MM.1S (cell line): Measurements from ENCODE around the gene POT1.

Source experiments
- DNase-seq: peaks from one replicate; pipeline ENCODE4 v3.0.0-alpha.2; 2015
- H2AFZ ChIP-seq: fragments of 300-600 bp; sonication (generic); 2 replicates; pipeline ENCODE4 v1.6.0; 2016; ENCODE audit warnings: antibody characterized with exemption, low read length
- H3F3A ChIP-seq: fragments of 300-600 bp; sonication (generic); 2 replicates; pipeline ENCODE4 v1.6.1; 2016; ENCODE audit warnings: mild to moderate bottlenecking, antibody characterized with exemption, low read length, moderate library complexity, mixed read lengths; ENCODE audit not compliant: insufficient read depth
- H3K27ac ChIP-seq: fragments of 300-600 bp; sonication (generic); 2 replicates; pipeline ENCODE4 v1.5.1; 2016; ENCODE audit warnings: mild to moderate bottlenecking, low read length
- H3K27me3 ChIP-seq: fragments of 300-600 bp; sonication (generic); replicated peaks from 2 replicates; pipeline ENCODE4 v1.6.0; 2016; ENCODE audit warnings: low read length; ENCODE audit not compliant: insufficient read depth
- H3K36me3 ChIP-seq: fragments of 300-600 bp; sonication (generic); replicated peaks from 2 replicates; pipeline ENCODE4 v1.6.1; 2016; ENCODE audit warnings: mild to moderate bottlenecking, low read length, mixed read lengths; ENCODE audit not compliant: insufficient read depth
- H3K4me1 ChIP-seq: fragments of 300-600 bp; sonication (generic); 2 replicates; pipeline ENCODE4 v1.6.1; 2016; ENCODE audit warnings: low read length, mixed read lengths
- H3K4me2 ChIP-seq: fragments of 300-600 bp; sonication (generic); 2 replicates; pipeline ENCODE4 v1.6.0; 2016; ENCODE audit warnings: low read depth, low read length
- H3K4me3 ChIP-seq: fragments of 300-600 bp; sonication (generic); 2 replicates; pipeline ENCODE4 v1.5.1; 2016; ENCODE audit warnings: low read length, mixed read lengths
- H3K79me2 ChIP-seq: fragments of 300-600 bp; sonication (generic); 2 replicates; pipeline ENCODE4 v1.6.1; 2016; ENCODE audit warnings: mixed run types, low read length, mixed read lengths
- H3K9ac ChIP-seq: fragments of 300-600 bp; sonication (generic); 2 replicates; pipeline ENCODE4 v1.6.1; 2016; ENCODE audit warnings: low read length, mixed read lengths
- H3K9me2 ChIP-seq: fragments of 300-600 bp; sonication (generic); replicated peaks from 2 replicates; pipeline ENCODE4 v1.6.1; 2016; ENCODE audit warnings: mild to moderate bottlenecking, low read length, mixed read lengths; ENCODE audit not compliant: insufficient read depth
- H3K9me3 ChIP-seq: fragments of 300-600 bp; sonication (generic); replicated peaks from 2 replicates; pipeline ENCODE4 v1.6.1; 2016; ENCODE audit warnings: mild to moderate bottlenecking, low read length, mixed read lengths; ENCODE audit not compliant: insufficient read depth
- H4K20me1 ChIP-seq: fragments of 300-600 bp; sonication (generic); 2 replicates; pipeline ENCODE4 v1.6.1; 2016; ENCODE audit warnings: mild to moderate bottlenecking, low read length, moderate library complexity, mixed read lengths; ENCODE audit not compliant: insufficient read depth
- CTCF ChIP-seq: fragments of 300-600 bp; sonication (generic); IDR thresholded peaks from 2 replicates; pipeline ENCODE4 v1.5.1; 2016; ENCODE audit warnings: antibody characterized with exemption, low read length, mixed read lengths
- EZH2 ChIP-seq: fragments of 300-600 bp; sonication (generic); optimal IDR thresholded peaks from 2 replicates; pipeline ENCODE3; 2017; ENCODE audit warnings: low read depth, mild to moderate bottlenecking, antibody characterized with exemption, low read length, mixed read lengths
- EZH2phosphoT487 ChIP-seq: fragments of 300-600 bp; sonication (generic); IDR thresholded peaks from 2 replicates; pipeline ENCODE4 v1.6.1; 2018; ENCODE audit warnings: antibody characterized with exemption, low read length

The POT1 gene

GRCh38 chr7:124919841-124920240, 9.8 kb downstream of the POT1 start:
- H3K4me1 ChIP-seq, result peaks cover 42% of the 10 kb centered on the region
- H3K27me3 ChIP-seq, result no peaks in the 10 kb centered on the region
- H3K4me2 ChIP-seq, result no peak overlapping the region
- H3K79me2 ChIP-seq, result peaks cover 92% of the 10 kb centered on the region
- TF ChIP-seq EZH2, result no peak
- TF ChIP-seq EZH2phosphoT487, result no peak
- TF ChIP-seq CTCF, result no peak
- H2AFZ ChIP-seq, result no peak overlapping the region
- H3F3A ChIP-seq, result peaks cover 14% of the 10 kb centered on the region
- no peak overlapping the region for H3K27ac ChIP-seq
- H3K9me3 ChIP-seq, result no peaks in the 10 kb centered on the region
- H3K9ac ChIP-seq, result no peak overlapping the region
- H4K20me1 ChIP-seq, result no peaks in the 10 kb centered on the region
- peaks cover 2% of the 10 kb centered on the region; the same call in 1 of the 2 replicates for H3K36me3 ChIP-seq
- H3K9me2 ChIP-seq, result no peaks in the 10 kb centered on the region
- no peak overlapping the region for H3K4me3 ChIP-seq
- DNase-seq, result no peak

- Histone ChIP-seq H3K9ac (no peak overlapping the region), H2AFZ (no peak overlapping the region), H3K4me3 (no peak overlapping the region), H3K36me3 (no peaks in the 10 kb centered on the region; the same call in 1 of the 2 replicates), H3K9me2 (no peaks in the 10 kb centered on the region), H3K9me3 (no peaks in the 10 kb centered on the region), H3F3A (peaks cover 22% of the 10 kb centered on the region), H3K4me2 (no peak overlapping the region), H3K27me3 (no peaks in the 10 kb centered on the region), H3K4me1 (peaks cover 47% of the 10 kb centered on the region), H3K79me2 (peaks cover 80% of the 10 kb centered on the region), H4K20me1 (no peaks in the 10 kb centered on the region), H3K27ac (peak overlapping the region; percentile 2; the same call in 1 of the 2 replicates)
- TF ChIP-seq EZH2phosphoT487, result no peak
- no peak for TF ChIP-seq CTCF
- TF ChIP-seq EZH2, result no peak
- DNase-seq, result peak; percentile 47
Observed at GRCh38 chr7:124918662-124919061, 11.0 kb downstream of the POT1 start.

- Histone ChIP-seq H3K4me3 (peak overlapping the region; percentile 3), H3K36me3 (no peaks in the 10 kb centered on the region; the same call in 1 of the 2 replicates), H3K27me3 (no peaks in the 10 kb centered on the region), H3K4me1 (peaks cover 49% of the 10 kb centered on the region), H3K9me2 (no peaks in the 10 kb centered on the region), H4K20me1 (no peaks in the 10 kb centered on the region), H2AFZ (no peak overlapping the region), H3F3A (peaks cover 22% of the 10 kb centered on the region), H3K27ac (peak overlapping the region; percentile 53), H3K4me2 (peak overlapping the region; percentile 63), H3K9ac (peak overlapping the region; percentile 38; the same call in 1 of the 2 replicates), H3K79me2 (peaks cover 72% of the 10 kb centered on the region), H3K9me3 (no peaks in the 10 kb centered on the region)
- TF ChIP-seq EZH2 (no peak), EZH2phosphoT487 (no peak), CTCF (no peak)
- peak; percentile 55 for DNase-seq
Observed at GRCh38 chr7:124915242-124915641, 14.4 kb downstream of the POT1 start.
